HG03457 (cell line): Measurements from ENCODE around the gene GLIS1.

Experiments
- ATAC-seq: cut with Tn5 transposase; IDR thresholded peaks from one replicate; pipeline ENCODE4 v1.9.1; 2021; ENCODE audit warnings: moderate number of reproducible peaks; ENCODE audit not compliant: unreplicated experiment

The GLIS1 gene

GRCh38 chr1:53681351-53681976, 57.5 kb downstream of the GLIS1 start:
- no peak for ATAC-seq

- ATAC-seq, result no peak
Measured at GRCh38 chr1:53680868-53681267, 58.1 kb downstream of the GLIS1 start.

- no peak for ATAC-seq
Measured at GRCh38 chr1:53678938-53679825, 59.8 kb downstream of the GLIS1 start.

GRCh38 chr1:53678507-53678906, 60.5 kb downstream of the GLIS1 start:
- no peak for ATAC-seq

- ATAC-seq, result no peak
Measured at GRCh38 chr1:53678046-53678445, 60.9 kb downstream of the GLIS1 start.

GRCh38 chr1:53677486-53677885, 61.5 kb downstream of the GLIS1 start:
- ATAC-seq, result no peak

- ATAC-seq, result no peak
Measured at GRCh38 chr1:53672785-53673184, 66.2 kb downstream of the GLIS1 start.

- no peak for ATAC-seq
Measured at GRCh38 chr1:53672243-53672642, 66.7 kb downstream of the GLIS1 start.

- no peak for ATAC-seq
Measured at GRCh38 chr1:53669621-53670191, 69.3 kb downstream of the GLIS1 start.

GRCh38 chr1:53666566-53666965, 72.4 kb downstream of the GLIS1 start:
- no peak for ATAC-seq

- ATAC-seq, result no peak
Measured at GRCh38 chr1:53665996-53666395, 73.0 kb downstream of the GLIS1 start.

GRCh38 chr1:53663529-53664300, 75.2 kb downstream of the GLIS1 start:
- no peak for ATAC-seq

GRCh38 chr1:53662951-53663350, 76.0 kb downstream of the GLIS1 start:
- no peak for ATAC-seq

GRCh38 chr1:53662169-53662568, 76.8 kb downstream of the GLIS1 start:
- ATAC-seq, result no peak

GRCh38 chr1:53661496-53661895, 77.5 kb downstream of the GLIS1 start:
- no peak for ATAC-seq

GRCh38 chr1:53660666-53661065, 78.3 kb downstream of the GLIS1 start:
- no peak for ATAC-seq

- ATAC-seq, result no peak
Measured at GRCh38 chr1:53659436-53659835, 79.5 kb downstream of the GLIS1 start.

- ATAC-seq, result no peak
Measured at GRCh38 chr1:53658489-53659230, 80.3 kb downstream of the GLIS1 start.

- no peak for ATAC-seq
Measured at GRCh38 chr1:53657891-53658396, 81.0 kb downstream of the GLIS1 start.

GRCh38 chr1:53657531-53657805, 81.5 kb downstream of the GLIS1 start:
- no peak for ATAC-seq
